Measurements from ENCODE around the gene OR10H3. TPM values are rescaled to one million over a fixed set of nuclear protein-coding genes. Genes with fewer than 3 reads are reported as not detected.
"Not testable (repeated sequence)": the region's sequence is repeated elsewhere in the genome, so short reads cannot be mapped to it uniquely, and the experiment has no call there.

Gene OR10H3
- total RNA-seq, 2 donors from 2014 or later, result not detected

DNA sequence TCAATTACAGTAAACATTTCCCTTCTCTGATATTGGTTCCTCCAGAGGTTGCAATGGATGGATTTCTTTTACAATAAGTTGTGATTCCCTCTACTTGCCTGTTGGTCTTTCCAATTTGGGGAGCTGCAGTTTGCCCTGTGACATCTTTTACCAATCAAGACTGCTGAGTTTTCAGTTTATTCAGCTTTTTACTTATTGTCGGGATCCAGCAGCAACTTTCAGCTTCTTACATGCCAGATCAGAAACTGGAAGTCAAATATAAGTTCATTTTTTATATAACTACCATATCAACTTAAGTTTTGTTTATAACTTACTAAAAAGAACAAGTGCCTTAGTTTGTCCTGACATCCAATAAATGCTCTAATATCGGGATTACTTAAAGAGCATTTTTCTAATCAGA, 10.5 kb downstream of the OR10H3 start:
- H3K27ac Mint-ChIP-seq, result no peak overlapping the region
- no peak for DNase-seq (ENCODE audit: low spot score)
- no peaks in the 10 kb centered on the region for H3K9me3 Mint-ChIP-seq
- no peak for ATAC-seq
- H3K36me3 Mint-ChIP-seq, result no peaks in the 10 kb centered on the region
- no peaks in the 10 kb centered on the region for H3K4me1 Mint-ChIP-seq (ENCODE audit: low read depth in 2 of 2)
- H3K27me3 Mint-ChIP-seq, result peaks cover 25 to 67% of the 10 kb centered on the region in 2 donors
- H3K4me3 Mint-ChIP-seq, result no peak overlapping the region

- no peaks in the 10 kb centered on the region for H3K9me3 Mint-ChIP-seq
- no peak overlapping the region for H3K27ac Mint-ChIP-seq
- peaks cover 48 to 66% of the 10 kb centered on the region in 2 donors for H3K27me3 Mint-ChIP-seq
- peaks cover 3 to 5% of the 10 kb centered on the region in 2 donors for H3K4me1 Mint-ChIP-seq (ENCODE audit: low read depth in 2 of 2)
- no peaks in the 10 kb centered on the region for H3K36me3 Mint-ChIP-seq
- DNase-seq (ENCODE audit: low spot score) (no peak), ATAC-seq (no peak)
- H3K4me3 Mint-ChIP-seq, result no peak overlapping the region
Observed at GRCh38 chr19:15758379-15758778, 20.6 kb downstream of the OR10H3 start.

DNA sequence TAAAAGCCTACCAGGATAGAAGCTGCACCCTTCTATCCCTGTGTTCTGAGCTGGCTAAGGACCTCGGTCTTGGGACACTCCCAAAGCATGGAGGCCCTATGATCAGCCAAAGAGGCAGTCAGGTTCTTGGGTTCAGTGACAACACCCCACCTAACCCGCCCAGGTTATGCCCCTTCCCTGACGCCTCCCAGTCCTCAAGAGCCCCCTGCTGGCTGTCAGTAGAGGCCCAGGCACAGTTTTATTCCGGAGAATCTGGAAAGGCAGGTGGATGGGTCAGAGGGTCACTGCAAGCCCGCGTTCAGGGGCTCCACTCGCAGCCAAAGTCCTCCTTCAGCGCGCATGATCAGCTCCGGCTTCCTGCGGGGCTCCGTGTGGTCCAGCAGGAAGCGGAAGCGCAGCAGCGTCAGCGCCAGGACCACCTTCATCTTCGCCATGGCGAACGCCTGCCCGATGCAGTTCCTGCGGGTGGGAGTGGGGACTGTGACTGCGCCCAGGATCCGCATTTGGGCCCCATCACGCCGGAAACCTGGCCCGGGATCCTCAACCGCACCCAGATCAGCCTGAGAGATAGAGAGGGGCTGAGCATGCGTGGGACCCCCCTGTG, 22.3 kb downstream of the OR10H3 start:
- Mint-ChIP-seq H3K4me1 (ENCODE audit: low read depth in 2 of 2) (peaks cover 3 to 5% of the 10 kb centered on the region in 2 donors), H3K9me3 (no peaks in the 10 kb centered on the region), H3K27ac (no peak overlapping the region), H3K4me3 (no peak overlapping the region), H3K27me3 (peaks cover 43 to 61% of the 10 kb centered on the region in 2 donors), H3K36me3 (no peaks in the 10 kb centered on the region)
- DNase-seq (ENCODE audit: low spot score) (no peak), ATAC-seq (no peak)

DNA sequence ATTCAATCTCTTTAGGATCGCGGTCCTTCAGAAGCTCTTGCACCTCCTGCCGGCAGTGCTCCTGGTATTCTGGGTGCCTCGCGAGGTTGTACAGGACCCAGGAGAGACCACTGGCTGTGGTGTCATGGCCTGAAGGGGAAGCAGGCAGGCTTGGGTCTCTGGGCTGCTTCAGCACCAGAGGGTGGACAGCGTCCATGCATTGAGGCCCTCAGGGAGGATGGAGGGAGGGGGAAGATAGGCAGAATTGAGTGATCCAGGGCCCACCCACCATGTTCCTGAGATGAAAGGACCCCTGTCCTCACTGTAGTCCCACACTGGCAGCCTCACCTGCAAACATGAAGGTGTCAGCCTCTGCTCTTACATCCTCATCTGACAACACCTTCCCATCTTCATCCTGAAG, 31.8 kb downstream of the OR10H3 start:
- H3K4me1 Mint-ChIP-seq (ENCODE audit: low read depth in 2 of 2), result no peaks in the 10 kb centered on the region
- no peak overlapping the region for H3K27ac Mint-ChIP-seq
- H3K4me3 Mint-ChIP-seq, result no peak overlapping the region
- peaks cover 30 to 65% of the 10 kb centered on the region in 2 donors for H3K27me3 Mint-ChIP-seq
- DNase-seq (ENCODE audit: low spot score) (no peak), ATAC-seq (no peak)
- no peaks in the 10 kb centered on the region for H3K9me3 Mint-ChIP-seq
- H3K36me3 Mint-ChIP-seq, result no peaks in the 10 kb centered on the region

GRCh38 chr19:15774159-15774558, 36.4 kb downstream of the OR10H3 start:
- not testable (repeated sequence) for ATAC-seq; H3K9me3 Mint-ChIP-seq; DNase-seq (ENCODE audit: low spot score); H3K27ac Mint-ChIP-seq; H3K4me1 Mint-ChIP-seq (ENCODE audit: low read depth in 2 of 2); H3K4me3 Mint-ChIP-seq; H3K36me3 Mint-ChIP-seq
- peaks cover 27 to 65% of the 10 kb centered on the region in 2 donors for H3K27me3 Mint-ChIP-seq

DNA sequence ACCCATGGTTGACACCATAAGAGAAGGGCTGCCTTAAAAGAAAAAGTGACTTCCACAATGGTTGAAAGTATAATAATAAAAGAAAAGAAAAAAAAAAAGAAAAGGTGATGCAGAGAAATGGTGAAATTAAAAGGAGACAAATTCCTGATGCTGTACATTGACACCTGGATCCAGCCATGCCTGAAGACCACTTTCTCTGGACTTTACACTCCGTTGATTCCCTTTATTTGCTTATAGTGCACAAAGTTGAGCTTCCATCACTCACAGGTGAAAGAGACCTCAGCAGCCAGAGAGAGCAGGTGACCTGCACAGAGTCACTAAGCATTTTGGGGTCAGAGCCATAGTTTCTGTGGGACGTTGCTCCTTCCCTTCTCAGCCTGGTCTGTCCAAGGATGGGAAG, 37.5 kb downstream of the OR10H3 start:
- H3K36me3 Mint-ChIP-seq, result no peaks in the 10 kb centered on the region
- peaks cover 24 to 57% of the 10 kb centered on the region in 2 donors for H3K27me3 Mint-ChIP-seq
- no peaks in the 10 kb centered on the region for H3K4me1 Mint-ChIP-seq (ENCODE audit: low read depth in 2 of 2)

DNA sequence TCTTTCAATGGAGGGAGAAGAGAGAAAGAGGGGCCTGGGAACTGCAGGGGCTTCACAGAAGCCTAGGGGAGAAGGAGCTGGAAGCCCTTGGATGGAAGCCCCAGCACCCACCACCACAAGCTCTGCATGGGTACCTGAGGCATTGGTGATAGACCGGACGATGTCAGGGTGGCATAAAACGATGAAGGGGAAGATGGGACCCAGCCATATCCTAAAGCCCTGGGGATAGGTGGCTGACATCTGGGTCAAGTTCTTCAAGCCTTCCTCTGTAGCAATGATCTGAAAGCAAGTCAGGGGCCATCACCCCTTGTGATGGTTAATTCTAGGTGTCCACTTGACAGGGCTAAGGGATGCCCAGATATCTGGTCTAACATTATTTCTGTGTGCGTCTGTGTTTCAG, 38.5 kb downstream of the OR10H3 start:
- no peak for ATAC-seq
- H3K4me1 Mint-ChIP-seq (ENCODE audit: low read depth in 2 of 2), result no peaks in the 10 kb centered on the region
- DNase-seq (ENCODE audit: low spot score), result no peak
- no peak overlapping the region for H3K4me3 Mint-ChIP-seq
- no peak overlapping the region for H3K27ac Mint-ChIP-seq
- H3K9me3 Mint-ChIP-seq, result no peaks in the 10 kb centered on the region
- H3K36me3 Mint-ChIP-seq, result no peaks in the 10 kb centered on the region
- H3K27me3 Mint-ChIP-seq, result peaks cover 21 to 52% of the 10 kb centered on the region in 2 donors

More for the DNA sequence above, 37.5 kb downstream of the OR10H3 start:
- H3K9me3 Mint-ChIP-seq, result no peaks in the 10 kb centered on the region
- ATAC-seq (no peak), DNase-seq (ENCODE audit: low spot score) (no peak)
- no peak overlapping the region for H3K27ac Mint-ChIP-seq
- no peak overlapping the region for H3K4me3 Mint-ChIP-seq

- Mint-ChIP-seq H3K4me1 (ENCODE audit: low read depth in 2 of 2) (no peaks in the 10 kb centered on the region), H3K36me3 (no peaks in the 10 kb centered on the region), H3K27ac (no peak overlapping the region), H3K9me3 (no peaks in the 10 kb centered on the region), H3K4me3 (no peak overlapping the region), H3K27me3 (peaks cover 15 to 43% of the 10 kb centered on the region in 2 donors)
- DNase-seq (ENCODE audit: low spot score), result no peak
- ATAC-seq, result no peak
Observed at GRCh38 chr19:15776991-15777970, 39.5 kb downstream of the OR10H3 start.

DNA sequence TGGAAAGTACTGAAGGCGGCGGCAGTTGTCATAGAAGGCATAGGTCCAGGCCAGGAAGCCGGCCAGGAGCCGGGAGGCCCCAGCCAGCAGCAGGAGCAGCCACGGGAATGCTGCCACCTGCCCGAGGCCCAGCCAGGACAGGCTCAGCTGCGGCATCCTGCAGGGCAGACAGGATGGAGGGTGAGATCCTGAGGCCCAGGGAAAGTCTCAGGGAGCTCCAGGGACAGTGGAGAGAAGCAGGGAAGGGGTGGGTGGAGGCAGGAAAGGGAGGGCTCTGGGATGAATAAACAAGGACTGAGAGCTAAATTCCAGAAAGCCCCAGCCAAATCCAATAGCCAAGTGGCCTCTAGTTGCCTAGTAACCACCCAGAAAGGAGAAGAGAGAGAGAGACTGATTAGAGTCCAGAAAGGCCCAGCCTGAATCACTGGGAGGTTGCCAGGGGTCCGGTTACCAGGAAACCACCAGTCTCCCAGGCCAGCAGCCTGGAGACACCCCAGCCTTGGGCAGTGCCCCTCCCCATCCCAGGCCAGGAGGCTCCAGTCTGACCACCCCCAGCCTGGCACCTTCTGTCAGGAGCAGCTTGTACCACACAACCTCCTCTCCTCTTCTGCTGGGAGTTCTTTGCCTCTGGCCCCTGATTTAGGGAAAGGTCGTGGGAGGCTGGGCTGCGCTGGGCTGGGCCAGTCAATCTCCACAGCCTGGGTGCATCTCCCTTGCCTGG, 42.1 kb downstream of the OR10H3 start:
- Mint-ChIP-seq H3K4me3 (no peak overlapping the region), H3K27ac (no peak overlapping the region), H3K36me3 (no peaks in the 10 kb centered on the region), H3K4me1 (ENCODE audit: low read depth in 2 of 2) (no peaks in the 10 kb centered on the region), H3K9me3 (no peaks in the 10 kb centered on the region), H3K27me3 (peaks cover 16 to 28% of the 10 kb centered on the region in 2 donors)
- no peak for DNase-seq (ENCODE audit: low spot score)
- ATAC-seq, result no peak

- ATAC-seq (no peak), DNase-seq (ENCODE audit: low spot score) (no peak)
- H3K36me3 Mint-ChIP-seq, result no peaks in the 10 kb centered on the region
- no peaks in the 10 kb centered on the region for H3K4me1 Mint-ChIP-seq (ENCODE audit: low read depth in 2 of 2)
- H3K4me3 Mint-ChIP-seq, result no peak overlapping the region
- no peaks in the 10 kb centered on the region for H3K9me3 Mint-ChIP-seq
- H3K27me3 Mint-ChIP-seq, result peaks cover 12 to 21% of the 10 kb centered on the region in 2 donors
- H3K27ac Mint-ChIP-seq, result no peak overlapping the region
Observed at GRCh38 chr19:15780610-15781418, 43.0 kb downstream of the OR10H3 start.

- H3K9me3 Mint-ChIP-seq, result no peaks in the 10 kb centered on the region
- no peak for ATAC-seq
- H3K4me1 Mint-ChIP-seq (ENCODE audit: low read depth in 2 of 2), result no peaks in the 10 kb centered on the region
- H3K27me3 Mint-ChIP-seq, result peaks cover 9 to 13% of the 10 kb centered on the region in 2 donors
- H3K27ac Mint-ChIP-seq, result no peak overlapping the region
- DNase-seq (ENCODE audit: low spot score), result no peak
- no peaks in the 10 kb centered on the region for H3K36me3 Mint-ChIP-seq
- no peak overlapping the region for H3K4me3 Mint-ChIP-seq
Observed at GRCh38 chr19:15781661-15782060, 43.9 kb downstream of the OR10H3 start.

DNA sequence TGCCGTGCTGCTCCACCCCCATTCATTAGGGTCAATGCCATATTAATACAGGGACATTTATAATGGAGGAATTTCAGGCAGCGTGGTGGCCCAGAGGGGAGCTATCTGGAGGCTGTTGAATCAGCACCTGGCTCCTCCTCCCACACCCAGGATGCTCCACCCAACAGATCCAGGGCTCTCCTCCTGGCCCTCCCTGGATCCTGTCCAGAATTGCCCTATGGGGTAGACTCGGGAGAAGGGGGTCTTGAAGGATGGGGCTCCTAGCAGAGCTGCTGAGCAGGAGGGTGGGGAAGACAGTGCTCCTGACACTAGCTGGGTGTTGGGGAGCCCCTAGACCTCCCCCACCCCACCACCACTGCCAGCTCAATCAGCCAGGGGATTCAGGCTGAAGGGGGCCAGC, 44.4 kb downstream of the OR10H3 start:
- ATAC-seq, result no peak
- Mint-ChIP-seq H3K27me3 (peaks cover 11 to 13% of the 10 kb centered on the region in 2 donors), H3K4me1 (ENCODE audit: low read depth in 2 of 2) (peaks cover 0 to 3% of the 10 kb centered on the region in 2 donors), H3K27ac (no peak overlapping the region), H3K4me3 (no peak overlapping the region), H3K36me3 (no peaks in the 10 kb centered on the region), H3K9me3 (no peaks in the 10 kb centered on the region)
- DNase-seq (ENCODE audit: low spot score), result no peak

DNA sequence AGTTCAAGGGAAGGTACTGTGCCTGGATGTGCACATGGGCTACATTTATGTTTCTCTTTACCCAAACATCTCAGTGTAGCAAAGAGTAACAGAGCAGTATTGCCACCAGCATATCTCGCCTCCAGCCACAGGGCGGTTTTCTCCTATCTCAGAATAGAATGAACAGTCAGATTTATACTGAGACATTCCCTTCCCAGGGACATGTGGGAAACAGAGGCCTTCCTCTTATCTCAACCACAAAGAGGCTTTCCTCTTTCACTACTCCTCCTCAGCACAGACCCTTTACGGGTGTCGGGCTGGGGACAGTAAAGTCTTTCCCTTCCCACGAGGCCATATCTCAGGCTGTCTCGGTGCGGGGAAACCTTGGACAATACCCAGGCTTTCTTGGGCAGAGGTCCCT, 45.1 kb downstream of the OR10H3 start:
- not testable (repeated sequence) for DNase-seq (ENCODE audit: low spot score); H3K4me3 Mint-ChIP-seq; H3K36me3 Mint-ChIP-seq; H3K4me1 Mint-ChIP-seq (ENCODE audit: low read depth in 2 of 2); H3K27ac Mint-ChIP-seq; ATAC-seq; H3K9me3 Mint-ChIP-seq
- H3K27me3 Mint-ChIP-seq, result peaks cover 13 to 14% of the 10 kb centered on the region in 2 donors

Data from natural killer cell treated with Interleukin-12 subunit alpha and Interleukin-12 subunit beta and Interleukin-15 and Interleukin-18, amount 100 ng/mL, for 72 hours (primary cell).